Caco-2 (cell line): ENCODE measurements around the gene PHC2. TPM values are rescaled to one million over a fixed set of nuclear protein-coding genes. Genes with fewer than 3 reads are reported as not detected.

Source experiments
- BruUV-seq: library from RNA; stranded (reverse); fragments of 400-500 nt; replicated peaks from 2 replicates; lab custom pipeline; 2021; lab: Mats Ljungman, UMichigan
- CTCF ChIA-PET: fragments of 300-600 bp; sonication (Branson Sonifier 250); formaldehyde crosslinking; loops from one replicate; lab custom pipeline; 2022; ENCODE audit warnings: antibody characterized with exemption; lab: Charles Lee
- POLR2A ChIA-PET: fragments of 300-600 bp; sonication (Branson Sonifier 250); formaldehyde crosslinking; loops from one replicate; lab custom pipeline; 2022; ENCODE audit warnings: antibody characterized with exemption; lab: Charles Lee
- DNase-seq, 2 experiments: peaks; one replicate each; pipeline versions ENCODE4 v3.0.0 to v3.0.0-alpha.2; 2020 to 2022
- H3K27me3 ChIP-seq: replicated peaks from 2 replicates; pipeline ENCODE4 v1.6.0; 2011; ENCODE audit warnings: low read length; ENCODE audit not compliant: control insufficient read depth, insufficient read depth
- H3K36me3 ChIP-seq: 2 replicates; pipeline ENCODE4 v1.5.1; 2011; ENCODE audit warnings: low read length; ENCODE audit not compliant: control insufficient read depth, insufficient read depth
- H3K4me1 ChIP-seq: fragments of 250-450 bp; sonication (Bioruptor Pico); 2 replicates; pipeline ENCODE4 v1.5.1; 2020; ENCODE audit warnings: mild to moderate bottlenecking
- H3K4me3 ChIP-seq: 2 replicates; pipeline ENCODE4 v1.5.1; 2011; ENCODE audit warnings: low read depth, mild to moderate bottlenecking, control low read depth, low read length
- H3K9me3 ChIP-seq: fragments of 250-450 bp; sonication (Bioruptor Pico); 2 replicates; pipeline ENCODE4 v1.5.1; 2020; ENCODE audit warnings: mild to moderate bottlenecking, moderate library complexity
- H3K27ac Mint-ChIP-seq: one replicate; pipeline ENCODE4 v1.8.0; 2022; ENCODE audit warnings: mixed read lengths; ENCODE audit not compliant: unreplicated experiment
- H3K27me3 Mint-ChIP-seq: one replicate; pipeline ENCODE4 v1.8.0; 2022; ENCODE audit warnings: mixed read lengths; ENCODE audit not compliant: insufficient read depth, unreplicated experiment
- H3K36me3 Mint-ChIP-seq: one replicate; pipeline ENCODE4 v1.8.0; 2022; ENCODE audit warnings: mild to moderate bottlenecking, mixed read lengths; ENCODE audit not compliant: insufficient read depth, unreplicated experiment
- H3K4me1 Mint-ChIP-seq: one replicate; pipeline ENCODE4 v1.8.0; 2022; ENCODE audit warnings: low read depth, mixed read lengths; ENCODE audit not compliant: unreplicated experiment
- H3K4me3 Mint-ChIP-seq: one replicate; pipeline ENCODE4 v1.8.0; 2022; ENCODE audit warnings: mild to moderate bottlenecking, moderate library complexity, mixed read lengths; ENCODE audit not compliant: unreplicated experiment
- H3K9me3 Mint-ChIP-seq: one replicate; pipeline ENCODE4 v1.8.0; 2022; ENCODE audit warnings: mixed read lengths; ENCODE audit not compliant: unreplicated experiment
- CTCF ChIP-seq, 2 experiments: fragments of 200-600 bp in 1 of 2; IDR thresholded peaks; 1 replicate in 1 of 2; 2 replicates in 1 of 2; pipeline versions ENCODE4 v1.5.1 to v1.8.0; 2011 to 2022; ENCODE audit warnings: antibody characterized with exemption in 1 of 2, control low read depth in 1 of 2, inconsistent platforms in 1 of 2, low read depth in 1 of 2, low read length in 1 of 2, mild to moderate bottlenecking in 1 of 2, moderate library complexity in 1 of 2; ENCODE audit not compliant: insufficient read depth in 1 of 2, severe bottlenecking in 1 of 2, unreplicated experiment in 1 of 2
- intact Hi-C: fragments of 100-400 bp; cut with micrococcal nuclease; formaldehyde crosslinking; loops from one replicate; pipeline ENCODE4 v1.10.0; 2022; ENCODE audit not compliant: unreplicated experiment
- total RNA-seq: library from RNA; stranded (reverse); gene quantifications from 2 replicates; pipeline ENCODE4 v1.2.3, GENCODE V29; 2022

The PHC2 gene
- total RNA-seq, 1 experiment from 2014 or later, result 35.2 TPM

GRCh38 chr1:33360367-33360766 lies 70.5 kb downstream of the PHC2 start:
- no peaks in the 10 kb centered on the region for H3K9me3 Mint-ChIP-seq
- DNase-seq, result no peak
- H3K27me3 ChIP-seq, result no peaks in the 10 kb centered on the region
- H3K9me3 ChIP-seq, result no peaks in the 10 kb centered on the region
- POLR2A ChIA-PET, result no interaction called here
- intact Hi-C loops, result loop anchor here (10.0 kb wide), 1 partner anchor 236 kb away; no protein-coding TSS in a partner anchor
- no peak overlapping the region for H3K4me3 Mint-ChIP-seq
- H3K4me1 Mint-ChIP-seq, result peaks cover 8% of the 10 kb centered on the region
- H3K4me3 ChIP-seq, result no peak overlapping the region
- TF ChIP-seq CTCF (IDR thresholded peaks at IDR 0.05; ENCODE audit: insufficient read depth in 1 of 2, low read depth in 1 of 2, low read length in 1 of 2, severe bottlenecking in 1 of 2, unreplicated experiment in 1 of 2), result no peak
- no peaks in the 10 kb centered on the region for H3K36me3 ChIP-seq
- BruUV-seq, result no TSS peak
- H3K27me3 Mint-ChIP-seq, result no peaks in the 10 kb centered on the region
- peaks cover 6% of the 10 kb centered on the region for H3K36me3 Mint-ChIP-seq
- H3K27ac Mint-ChIP-seq, result no peak overlapping the region
- H3K4me1 ChIP-seq, result peaks cover 12% of the 10 kb centered on the region
- CTCF ChIA-PET, result interaction anchor here (2.0 kb wide), 1 partner anchor 65 kb away, joined by 5 read pairs; no protein-coding TSS in a partner anchor

- no TSS peak for BruUV-seq
- no peak overlapping the region for H3K4me3 ChIP-seq
- intact Hi-C loops, result loop anchor here (10.0 kb wide), 1 partner anchor 235 kb away; no protein-coding TSS in a partner anchor
- ChIA-PET CTCF (interaction anchor here (2.0 kb wide), 1 partner anchor 64 kb away, joined by 5 read pairs; no protein-coding TSS in a partner anchor), POLR2A (no interaction called here)
- H3K27me3 Mint-ChIP-seq, result no peaks in the 10 kb centered on the region
- no peaks in the 10 kb centered on the region for H3K9me3 ChIP-seq
- no peak for TF ChIP-seq CTCF (IDR thresholded peaks at IDR 0.05; ENCODE audit: insufficient read depth in 1 of 2, low read depth in 1 of 2, low read length in 1 of 2, severe bottlenecking in 1 of 2, unreplicated experiment in 1 of 2)
- H3K4me1 Mint-ChIP-seq, result peaks cover 8% of the 10 kb centered on the region
- peaks cover 6% of the 10 kb centered on the region for H3K36me3 Mint-ChIP-seq
- H3K9me3 Mint-ChIP-seq, result no peaks in the 10 kb centered on the region
- no peaks in the 10 kb centered on the region for H3K36me3 ChIP-seq
- peaks cover 8% of the 10 kb centered on the region for H3K4me1 ChIP-seq
- H3K27ac Mint-ChIP-seq, result no peak overlapping the region
- H3K4me3 Mint-ChIP-seq, result no peak overlapping the region
- DNase-seq, result no peak
- no peaks in the 10 kb centered on the region for H3K27me3 ChIP-seq
Observed at GRCh38 chr1:33359931-33360330, 71.0 kb downstream of the PHC2 start.

GRCh38 chr1:33358795-33359503 lies 71.9 kb downstream of the PHC2 start:
- Histone ChIP-seq H3K4me3 (no peak overlapping the region), H3K4me1 (no peaks in the 10 kb centered on the region; the same call in 1 of the 2 replicates), H3K9me3 (no peaks in the 10 kb centered on the region), H3K27me3 (no peaks in the 10 kb centered on the region), H3K36me3 (no peaks in the 10 kb centered on the region)
- H3K4me1 Mint-ChIP-seq, result peaks cover under 1% of the 10 kb centered on the region
- TF ChIP-seq CTCF (IDR thresholded peaks at IDR 0.05; ENCODE audit: insufficient read depth in 1 of 2, low read depth in 1 of 2, low read length in 1 of 2, severe bottlenecking in 1 of 2, unreplicated experiment in 1 of 2), result no peak
- intact Hi-C loops, result no loop called here
- no peaks in the 10 kb centered on the region for H3K27me3 Mint-ChIP-seq
- POLR2A ChIA-PET, result no interaction called here
- H3K9me3 Mint-ChIP-seq, result no peaks in the 10 kb centered on the region
- no peak overlapping the region for H3K27ac Mint-ChIP-seq
- no TSS peak for BruUV-seq
- H3K36me3 Mint-ChIP-seq, result no peaks in the 10 kb centered on the region
- CTCF ChIA-PET, result interaction anchor here (2.0 kb wide), 1 partner anchor 63 kb away, joined by 5 read pairs; no protein-coding TSS in a partner anchor
- no peak for DNase-seq
- no peak overlapping the region for H3K4me3 Mint-ChIP-seq
